Brain microvascular endothelial cell (primary cell): ENCODE data around the gene SCN10A.

Experiments
- DNase-seq: peaks from one replicate; pipeline ENCODE4 v3.0.0-alpha.2; 2020
- H3K27ac ChIP-seq: fragments of 250-450 bp; sonication (Bioruptor Pico); 2 replicates; pipeline ENCODE4 v1.5.1; 2020; ENCODE audit warnings: mild to moderate bottlenecking, moderate library complexity
- H3K27me3 ChIP-seq: fragments of 250-450 bp; sonication (Bioruptor Pico); replicated peaks from 2 replicates; pipeline ENCODE4 v1.5.1; 2020; ENCODE audit warnings: mild to moderate bottlenecking
- H3K36me3 ChIP-seq: fragments of 250-450 bp; sonication (Bioruptor Pico); replicated peaks from 2 replicates; pipeline ENCODE4 v1.5.1; 2020; ENCODE audit warnings: mild to moderate bottlenecking
- H3K4me3 ChIP-seq: 2 replicates; pipeline ENCODE4 v1.5.1; 2011; ENCODE audit warnings: low read depth, mild to moderate bottlenecking, control low read depth, low read length, moderate library complexity
- CTCF ChIP-seq: IDR thresholded peaks from 2 replicates; pipeline ENCODE4 v1.5.1; 2011; ENCODE audit warnings: low read depth, mild to moderate bottlenecking, moderate library complexity, low read length, control low read depth, inconsistent platforms; ENCODE audit errors: missing control alignments
- in situ Hi-C: cut with HindIII; loops from 2 replicates; pipeline ENCODE4 v1.10.0; 2017; ENCODE audit warnings: low sequenced_read_pairs, low pct_ligation_motif_present

Gene SCN10A

GRCh38 chr3:38658841-38659240, 157.2 kb downstream of the SCN10A start:
- in situ Hi-C loops = no loop called here
- no peak for DNase-seq
- TF ChIP-seq CTCF = no peak
- Histone ChIP-seq H3K27ac (no peak overlapping the region), H3K4me3 (no peak overlapping the region), H3K36me3 (no peaks in the 10 kb centered on the region), H3K27me3 (peaks cover 21% of the 10 kb centered on the region)

GRCh38 chr3:38657369-38657768, 158.6 kb downstream of the SCN10A start:
- H3K4me3 ChIP-seq = no peak overlapping the region
- H3K36me3 ChIP-seq = no peaks in the 10 kb centered on the region
- no peak for TF ChIP-seq CTCF
- no peak for DNase-seq
- in situ Hi-C loops = no loop called here
- no peak overlapping the region for H3K27ac ChIP-seq
- peaks cover 21% of the 10 kb centered on the region for H3K27me3 ChIP-seq

DNA sequence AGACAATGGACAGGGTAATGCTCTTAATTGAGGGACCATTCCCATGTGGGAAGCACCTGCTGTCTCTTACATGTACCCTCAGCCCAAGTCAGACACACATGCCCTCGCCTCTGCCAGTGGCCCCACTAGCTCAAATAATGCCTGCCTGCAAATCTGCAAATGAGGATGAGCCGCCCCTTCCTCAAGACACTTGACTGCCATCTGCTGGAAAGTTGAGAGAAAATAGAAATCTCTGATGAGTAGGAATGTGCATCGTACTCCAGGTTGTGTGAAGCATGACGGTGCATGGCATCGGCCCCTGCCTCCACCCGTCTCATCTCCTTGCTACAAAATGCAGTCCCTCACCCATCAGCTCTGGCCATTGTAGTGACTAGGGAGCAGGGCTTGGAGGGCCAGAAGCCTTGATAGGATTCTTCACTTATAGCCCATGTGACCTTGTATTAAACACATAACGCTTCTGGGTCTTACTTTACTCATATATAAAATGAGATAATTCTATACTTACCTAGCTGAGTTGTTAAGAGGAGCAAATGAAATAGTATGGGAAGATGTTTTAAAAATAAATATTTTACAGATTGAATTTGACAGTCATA, 160.2 kb downstream of the SCN10A start:
- TF ChIP-seq CTCF = peak; percentile 73
- H3K36me3 ChIP-seq = no peaks in the 10 kb centered on the region
- no peak overlapping the region for H3K4me3 ChIP-seq
- H3K27ac ChIP-seq = no peak overlapping the region
- in situ Hi-C loops = no loop called here
- peaks cover 21% of the 10 kb centered on the region for H3K27me3 ChIP-seq
- peak; percentile 16 for DNase-seq

- no peak overlapping the region for H3K4me3 ChIP-seq
- in situ Hi-C loops = no loop called here
- H3K36me3 ChIP-seq = no peaks in the 10 kb centered on the region
- H3K27ac ChIP-seq = no peak overlapping the region
- no peak for DNase-seq
- peaks cover 17% of the 10 kb centered on the region for H3K27me3 ChIP-seq
- TF ChIP-seq CTCF = no peak
Measured at GRCh38 chr3:38653685-38654537, 162.1 kb downstream of the SCN10A start.

- in situ Hi-C loops = no loop called here
- H3K36me3 ChIP-seq = no peaks in the 10 kb centered on the region
- no peak for DNase-seq
- peaks cover 17% of the 10 kb centered on the region for H3K27me3 ChIP-seq
- no peak overlapping the region for H3K4me3 ChIP-seq
- H3K27ac ChIP-seq = no peak overlapping the region
- no peak for TF ChIP-seq CTCF
Measured at GRCh38 chr3:38652934-38653333, 163.1 kb downstream of the SCN10A start.
